PC-9 (cell line): ENCODE data around the gene CELF1.

Source experiments
- CTCF ChIP-seq: fragments of 200-600 bp; sonication (generic); conservative IDR thresholded peaks from 2 replicates; pipeline ENCODE4 v1.6.1; 2017; ENCODE audit warnings: mixed run types, antibody characterized with exemption, mild to moderate bottlenecking, moderate library complexity
- EZH2 ChIP-seq: fragments of 200-600 bp; sonication (generic); IDR thresholded peaks from 2 replicates; pipeline ENCODE4 v1.8.0; 2017; ENCODE audit warnings: antibody characterized with exemption, low read depth

- TF ChIP-seq CTCF (no peak), EZH2 (no peak)
Measured at GRCh38 chr11:47495011-47495855, 57.7 kb downstream of the CELF1 start.
